Natural killer cell (primary cell): Measurements from ENCODE around the gene TTC27. TPM values are rescaled to one million over a fixed set of nuclear protein-coding genes. Genes with fewer than 3 reads are reported as not detected.

Experiments
- ATAC-seq, 3 donors: fragments of 150-1000 bp in 2 of 3; fragments of 200-7000 bp in 1 of 3; cut with Tn5 transposase; 1 replicate in 1 of 3; 2 replicates in 2 of 3; pipeline ENCODE4 v1.10.0; 2021; ENCODE audit warnings: mild to moderate bottlenecking in 2 of 3, moderate library complexity in 2 of 3
- DNase-seq, 2 donors: peaks; one replicate each; pipeline versions ENCODE4 v3.0.0 to v3.0.0-alpha.2; 2013 to 2021; ENCODE audit warnings: mixed read lengths in 1 of 2
- H3K27ac ChIP-seq: one replicate; pipeline ENCODE4 v1.5.1; 2013; ENCODE audit warnings: mild to moderate bottlenecking, low read length
- H3K27me3 ChIP-seq: one replicate; pipeline ENCODE4 v1.6.1; 2013; ENCODE audit warnings: low read length; ENCODE audit not compliant: control insufficient read depth, insufficient read depth
- H3K36me3 ChIP-seq: one replicate; pipeline ENCODE4 v1.6.1; 2013; ENCODE audit warnings: low read length; ENCODE audit not compliant: control insufficient read depth, insufficient read depth
- H3K4me1 ChIP-seq: one replicate; pipeline ENCODE4 v1.6.1; 2013; ENCODE audit warnings: low read length; ENCODE audit not compliant: control insufficient read depth, insufficient read depth
- H3K4me3 ChIP-seq: one replicate; pipeline ENCODE4 v1.5.1; 2013; ENCODE audit warnings: low read length
- H3K9me3 ChIP-seq: one replicate; pipeline ENCODE4 v1.6.1; 2013; ENCODE audit warnings: low read length; ENCODE audit not compliant: control insufficient read depth, insufficient read depth
- H3K27ac Mint-ChIP-seq, 2 donors: one replicate each; pipeline ENCODE4 v1.8.0; 2022; ENCODE audit warnings: mild to moderate bottlenecking in 2 of 2, mixed read lengths in 2 of 2, moderate library complexity in 1 of 2
- H3K27me3 Mint-ChIP-seq, 2 donors: one replicate each; pipeline ENCODE4 v1.8.0; 2022; ENCODE audit warnings: low read depth in 2 of 2, mixed read lengths in 2 of 2
- H3K36me3 Mint-ChIP-seq: one replicate; pipeline ENCODE4 v1.8.0; 2022; ENCODE audit warnings: mixed read lengths
- H3K4me1 Mint-ChIP-seq, 2 donors: one replicate each; pipeline ENCODE4 v1.8.0; 2022; ENCODE audit warnings: mixed read lengths in 2 of 2
- H3K4me3 Mint-ChIP-seq: one replicate; pipeline ENCODE4 v1.8.0; 2022; ENCODE audit warnings: mild to moderate bottlenecking, moderate library complexity, mixed read lengths
- H3K9me3 Mint-ChIP-seq, 2 donors: one replicate each; pipeline ENCODE4 v1.8.0; 2022; ENCODE audit warnings: mixed read lengths in 2 of 2
- WGBS: methylation state at CpG from one replicate; pipeline ENCODE4 v1.1.7; 2013; ENCODE audit warnings: missing lambda C conversion rate; ENCODE audit not compliant: insufficient coverage; 5-methylcytosine and 5-hydroxymethylcytosine counted together
- intact Hi-C: fragments of 100-400 bp; cut with micrococcal nuclease; formaldehyde crosslinking; loops from one replicate; pipeline ENCODE4 v1.14.2; 2022
- total RNA-seq, 4 donors: library from RNA; stranded (reverse); fragments of 120-200 nt in 1 of 4; gene quantifications; one replicate each; pipeline versions ENCODE4 v1.2.3 to v1.2.4, GENCODE V29; 2013 to 2022
- TF ChIP-seq, protein P1 (sequence below): fragments of 200-600 bp; IDR thresholded peaks from one replicate; pipeline ENCODE4 v1.8.0; 2022; ENCODE audit warnings: antibody characterized with exemption

Gene TTC27
- total RNA-seq, 3 donors from 2014 or later (not counting 1 experiment from before 2014, with no cell fraction given), result 13.7 to 14.6 (median 14.1) TPM

- TF ChIP-seq, protein P1, sequence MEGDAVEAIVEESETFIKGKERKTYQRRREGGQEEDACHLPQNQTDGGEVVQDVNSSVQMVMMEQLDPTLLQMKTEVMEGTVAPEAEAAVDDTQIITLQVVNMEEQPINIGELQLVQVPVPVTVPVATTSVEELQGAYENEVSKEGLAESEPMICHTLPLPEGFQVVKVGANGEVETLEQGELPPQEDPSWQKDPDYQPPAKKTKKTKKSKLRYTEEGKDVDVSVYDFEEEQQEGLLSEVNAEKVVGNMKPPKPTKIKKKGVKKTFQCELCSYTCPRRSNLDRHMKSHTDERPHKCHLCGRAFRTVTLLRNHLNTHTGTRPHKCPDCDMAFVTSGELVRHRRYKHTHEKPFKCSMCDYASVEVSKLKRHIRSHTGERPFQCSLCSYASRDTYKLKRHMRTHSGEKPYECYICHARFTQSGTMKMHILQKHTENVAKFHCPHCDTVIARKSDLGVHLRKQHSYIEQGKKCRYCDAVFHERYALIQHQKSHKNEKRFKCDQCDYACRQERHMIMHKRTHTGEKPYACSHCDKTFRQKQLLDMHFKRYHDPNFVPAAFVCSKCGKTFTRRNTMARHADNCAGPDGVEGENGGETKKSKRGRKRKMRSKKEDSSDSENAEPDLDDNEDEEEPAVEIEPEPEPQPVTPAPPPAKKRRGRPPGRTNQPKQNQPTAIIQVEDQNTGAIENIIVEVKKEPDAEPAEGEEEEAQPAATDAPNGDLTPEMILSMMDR, result no peak
- Histone ChIP-seq H3K4me1 (no peaks in the 10 kb centered on the region), H3K27ac (no peak overlapping the region), H3K27me3 (no peaks in the 10 kb centered on the region), H3K4me3 (no peak overlapping the region), H3K9me3 (no peaks in the 10 kb centered on the region), H3K36me3 (no peaks in the 10 kb centered on the region)
- no peak overlapping the region for H3K4me3 Mint-ChIP-seq
- no peaks in the 10 kb centered on the region for H3K36me3 Mint-ChIP-seq
- peaks cover 5% of the 10 kb centered on the region in 2 donors for H3K4me1 Mint-ChIP-seq
- no peak for DNase-seq
- ATAC-seq, result no peak
- no peak overlapping the region for H3K27ac Mint-ChIP-seq
- intact Hi-C loops, result no loop called here
- no peaks in the 10 kb centered on the region for H3K27me3 Mint-ChIP-seq
- no peaks in the 10 kb centered on the region for H3K9me3 Mint-ChIP-seq
Observed at GRCh38 chr2:32691678-32692077, 63.8 kb downstream of the TTC27 start.

- ATAC-seq, result no peak
- 95% methylated on average over 3 of the region's 4 CpGs for WGBS
Observed at GRCh38 chr2:32696439-32696838, 68.6 kb downstream of the TTC27 start.

DNA sequence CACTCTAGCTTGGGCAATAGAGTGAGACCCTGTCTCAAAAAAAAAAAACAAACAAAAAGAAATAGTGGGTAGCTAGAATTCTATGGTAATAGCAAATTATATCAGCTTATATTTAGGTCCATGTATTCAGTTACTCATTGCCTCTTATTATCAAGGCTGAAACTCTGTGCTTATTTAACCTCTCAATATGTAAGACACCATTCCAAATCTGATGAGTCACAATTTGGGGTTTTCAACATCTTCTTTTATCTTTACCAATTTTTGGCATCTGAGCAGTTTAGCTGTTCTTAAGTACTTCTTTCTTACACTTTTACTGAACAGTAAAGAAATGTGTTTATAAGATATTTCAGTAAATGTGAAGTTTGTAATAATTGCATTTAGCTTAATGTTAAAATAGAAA is 69.3 kb downstream of the TTC27 start:
- DNase-seq, result no peak
- intact Hi-C loops, result no loop called here
- no peak overlapping the region for H3K27ac ChIP-seq
- Mint-ChIP-seq H3K4me3 (no peak overlapping the region), H3K9me3 (no peaks in the 10 kb centered on the region), H3K27ac (no peak overlapping the region), H3K36me3 (no peaks in the 10 kb centered on the region), H3K4me1 (peaks cover 1 to 11% of the 10 kb centered on the region in 2 donors), H3K27me3 (no peaks in the 10 kb centered on the region)
- H3K4me3 ChIP-seq, result no peak overlapping the region
- H3K9me3 ChIP-seq, result no peaks in the 10 kb centered on the region
- no peaks in the 10 kb centered on the region for H3K36me3 ChIP-seq
- no peaks in the 10 kb centered on the region for H3K4me1 ChIP-seq
- H3K27me3 ChIP-seq, result no peaks in the 10 kb centered on the region
- no peak for ATAC-seq
- TF ChIP-seq, protein P1, result no peak

More at GRCh38 chr2:32696439-32696838, 68.6 kb downstream of the TTC27 start:
- intact Hi-C loops, result no loop called here
- Mint-ChIP-seq H3K4me3 (no peak overlapping the region), H3K4me1 (peaks cover 0 to 3% of the 10 kb centered on the region in 2 donors), H3K9me3 (no peaks in the 10 kb centered on the region), H3K36me3 (no peaks in the 10 kb centered on the region), H3K27me3 (no peaks in the 10 kb centered on the region), H3K27ac (no peak overlapping the region)
- H3K27me3 ChIP-seq, result no peaks in the 10 kb centered on the region
- H3K9me3 ChIP-seq, result no peaks in the 10 kb centered on the region
- H3K36me3 ChIP-seq, result no peaks in the 10 kb centered on the region
- TF ChIP-seq, protein P1, result no peak
- DNase-seq, result no peak
- no peak overlapping the region for H3K4me3 ChIP-seq
- no peak overlapping the region for H3K27ac ChIP-seq
- H3K4me1 ChIP-seq, result no peaks in the 10 kb centered on the region

GRCh38 chr2:32699151-32699550 is 71.3 kb downstream of the TTC27 start:
- H3K9me3 ChIP-seq, result no peaks in the 10 kb centered on the region
- Mint-ChIP-seq H3K27me3 (no peaks in the 10 kb centered on the region), H3K36me3 (no peaks in the 10 kb centered on the region), H3K4me1 (peaks cover 4 to 11% of the 10 kb centered on the region in 2 donors), H3K27ac (no peak overlapping the region), H3K4me3 (no peak overlapping the region), H3K9me3 (no peaks in the 10 kb centered on the region)
- no peak overlapping the region for H3K27ac ChIP-seq
- DNase-seq (no peak), ATAC-seq (no peak)
- intact Hi-C loops, result no loop called here
- H3K27me3 ChIP-seq, result no peaks in the 10 kb centered on the region
- TF ChIP-seq, protein P1, result no peak
- no peaks in the 10 kb centered on the region for H3K4me1 ChIP-seq
- no peak overlapping the region for H3K4me3 ChIP-seq
- WGBS, result 100% methylated on average over 1 of the region's 1 CpG
- peaks cover 6% of the 10 kb centered on the region for H3K36me3 ChIP-seq
